AG10803 (cell line): ENCODE data around the gene MED23.

Experiments
- DNase-seq: peaks from one replicate; pipeline ENCODE4 v3.0.0; 2010; ENCODE audit warnings: low read depth
- H3K4me3 ChIP-seq: 2 replicates; pipeline ENCODE4 v1.5.1; 2011; ENCODE audit warnings: mild to moderate bottlenecking, low read length, control low read depth
- TF ChIP-seq, protein P1 (sequence below): conservative IDR thresholded peaks from 2 replicates; pipeline ENCODE4 v1.5.1; 2011; ENCODE audit warnings: mild to moderate bottlenecking, low read length, control low read depth, inconsistent platforms

Gene MED23

DNA sequence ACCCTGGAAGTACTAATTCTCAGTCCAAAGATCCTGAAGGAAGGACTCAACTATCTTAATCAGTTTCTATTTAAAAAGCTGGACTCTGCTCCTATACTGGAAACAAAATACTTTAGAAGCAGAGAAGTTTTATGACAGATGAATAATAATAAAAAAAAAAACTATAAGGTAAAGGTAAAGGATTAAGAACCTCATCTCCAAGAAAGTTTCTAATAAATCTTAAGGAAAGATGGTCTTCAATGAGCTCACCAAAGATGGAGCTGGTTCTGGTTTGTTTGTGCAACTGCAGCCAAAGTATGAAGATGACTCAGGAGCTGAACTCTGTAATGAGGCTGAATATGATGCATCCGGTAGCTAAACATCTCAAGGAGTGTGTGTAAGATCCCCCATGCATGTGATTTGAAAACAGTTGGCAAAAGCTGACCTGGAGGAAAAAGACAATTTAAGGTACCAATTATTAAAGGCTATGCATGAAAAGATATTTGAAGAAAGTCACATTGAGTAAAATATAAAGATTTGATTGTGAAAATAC, 25.2 kb downstream of the MED23 start:
- H3K4me3 ChIP-seq: no peak overlapping the region
- DNase-seq: peak; percentile 84
- TF ChIP-seq, protein P1, sequence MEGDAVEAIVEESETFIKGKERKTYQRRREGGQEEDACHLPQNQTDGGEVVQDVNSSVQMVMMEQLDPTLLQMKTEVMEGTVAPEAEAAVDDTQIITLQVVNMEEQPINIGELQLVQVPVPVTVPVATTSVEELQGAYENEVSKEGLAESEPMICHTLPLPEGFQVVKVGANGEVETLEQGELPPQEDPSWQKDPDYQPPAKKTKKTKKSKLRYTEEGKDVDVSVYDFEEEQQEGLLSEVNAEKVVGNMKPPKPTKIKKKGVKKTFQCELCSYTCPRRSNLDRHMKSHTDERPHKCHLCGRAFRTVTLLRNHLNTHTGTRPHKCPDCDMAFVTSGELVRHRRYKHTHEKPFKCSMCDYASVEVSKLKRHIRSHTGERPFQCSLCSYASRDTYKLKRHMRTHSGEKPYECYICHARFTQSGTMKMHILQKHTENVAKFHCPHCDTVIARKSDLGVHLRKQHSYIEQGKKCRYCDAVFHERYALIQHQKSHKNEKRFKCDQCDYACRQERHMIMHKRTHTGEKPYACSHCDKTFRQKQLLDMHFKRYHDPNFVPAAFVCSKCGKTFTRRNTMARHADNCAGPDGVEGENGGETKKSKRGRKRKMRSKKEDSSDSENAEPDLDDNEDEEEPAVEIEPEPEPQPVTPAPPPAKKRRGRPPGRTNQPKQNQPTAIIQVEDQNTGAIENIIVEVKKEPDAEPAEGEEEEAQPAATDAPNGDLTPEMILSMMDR: no peak

DNA sequence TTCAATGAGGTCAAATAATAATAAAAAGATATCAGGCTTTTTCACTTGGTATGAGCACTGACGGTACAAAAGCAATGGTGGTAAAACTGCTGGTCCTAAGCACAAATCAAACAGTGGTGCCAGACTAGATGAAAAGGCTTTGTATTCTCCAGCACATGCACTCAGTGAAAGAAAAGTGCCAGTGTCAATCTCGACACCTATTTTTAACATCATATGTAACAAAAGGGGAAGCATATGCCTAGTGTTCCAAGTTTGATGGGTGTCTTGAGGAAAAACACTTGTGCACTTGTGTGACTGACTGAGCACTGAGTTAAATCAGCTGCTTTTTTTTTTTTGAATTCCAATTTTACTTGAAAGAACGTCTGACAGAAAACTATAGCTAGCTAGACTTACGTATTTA, 27.3 kb downstream of the MED23 start:
- no peak overlapping the region for H3K4me3 ChIP-seq
- DNase-seq: no peak
- TF ChIP-seq, protein P1: no peak

DNA sequence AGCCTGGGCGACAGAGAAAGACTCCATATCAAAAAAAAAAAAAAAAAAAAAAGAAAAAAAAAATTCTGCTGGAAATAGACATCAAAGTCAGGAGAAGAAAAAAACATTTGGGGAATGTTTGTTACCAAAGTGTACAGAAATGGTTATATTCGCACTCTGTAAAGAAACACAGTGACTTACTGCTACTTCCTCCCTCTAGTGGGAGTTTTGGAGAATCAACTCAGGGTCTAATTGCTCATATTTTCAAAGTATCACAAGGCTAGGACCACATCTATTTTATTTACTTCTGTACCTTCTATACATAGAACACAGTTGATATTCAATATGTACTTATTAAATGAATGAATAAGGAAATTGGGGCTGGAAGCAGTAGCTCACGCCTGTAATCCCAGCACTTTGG, 30.6 kb downstream of the MED23 start:
- DNase-seq: no peak
- TF ChIP-seq, protein P1: peak; percentile 41
- no peak overlapping the region for H3K4me3 ChIP-seq

DNA sequence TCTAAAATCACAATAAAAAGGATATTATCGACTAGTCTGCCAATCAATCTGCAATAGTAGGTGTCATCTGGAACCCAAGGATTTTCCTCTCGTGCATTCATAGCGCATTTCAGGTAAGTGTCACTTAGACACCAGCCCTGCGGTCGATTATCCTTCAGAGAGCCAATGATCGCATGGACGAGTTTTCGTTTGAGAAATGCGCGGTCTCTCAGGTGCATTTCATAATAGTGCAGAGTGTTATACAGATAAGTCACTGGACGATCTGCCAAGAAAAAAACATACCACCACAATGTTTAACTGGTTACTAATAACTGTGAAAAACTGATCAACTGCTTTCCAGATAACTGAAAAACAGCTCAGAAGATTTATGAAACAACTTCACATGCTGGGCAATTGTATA, 34.0 kb downstream of the MED23 start:
- TF ChIP-seq, protein P1: no peak
- H3K4me3 ChIP-seq: no peak overlapping the region
- no peak for DNase-seq

DNA sequence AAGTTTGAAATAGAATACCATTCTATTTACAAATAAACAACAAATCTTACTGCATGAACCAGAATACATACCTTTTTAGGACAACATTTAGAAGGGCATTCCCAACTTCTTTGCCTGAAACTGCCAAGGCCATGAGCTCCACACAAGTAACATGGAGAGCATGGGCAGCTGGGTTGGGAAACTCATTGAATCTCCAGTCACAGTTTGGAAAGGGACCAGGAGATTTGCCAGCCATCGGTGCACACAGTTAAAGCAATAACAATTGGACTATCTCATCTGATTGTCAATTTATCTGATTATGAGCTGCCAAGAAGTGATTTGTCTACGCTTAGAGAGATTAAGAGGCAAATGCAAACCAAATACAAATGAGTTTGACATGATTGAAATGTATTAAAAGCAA, 35.1 kb downstream of the MED23 start:
- TF ChIP-seq, protein P1: no peak
- no peak for DNase-seq
- H3K4me3 ChIP-seq: no peak overlapping the region

DNA sequence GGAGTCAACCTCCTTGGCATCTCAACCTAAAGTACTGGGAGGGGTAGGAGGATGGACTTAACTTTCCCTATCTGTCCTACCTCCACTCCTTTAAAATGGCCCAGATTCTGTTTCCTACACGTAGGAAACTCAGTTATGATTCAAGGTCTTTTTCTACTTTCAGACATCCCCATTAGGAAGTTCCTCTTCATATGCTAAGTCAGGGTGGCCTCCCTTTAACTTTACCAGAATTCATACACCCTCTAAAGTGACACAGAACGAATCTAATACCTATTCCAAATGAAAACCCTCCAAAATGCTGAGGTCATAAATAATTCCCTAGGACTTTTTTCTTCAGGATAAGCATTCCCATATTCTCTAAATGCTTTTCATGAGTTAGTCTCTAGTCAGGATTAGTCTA, 39.4 kb downstream of the MED23 start:
- no peak for DNase-seq
- TF ChIP-seq, protein P1: no peak

DNA sequence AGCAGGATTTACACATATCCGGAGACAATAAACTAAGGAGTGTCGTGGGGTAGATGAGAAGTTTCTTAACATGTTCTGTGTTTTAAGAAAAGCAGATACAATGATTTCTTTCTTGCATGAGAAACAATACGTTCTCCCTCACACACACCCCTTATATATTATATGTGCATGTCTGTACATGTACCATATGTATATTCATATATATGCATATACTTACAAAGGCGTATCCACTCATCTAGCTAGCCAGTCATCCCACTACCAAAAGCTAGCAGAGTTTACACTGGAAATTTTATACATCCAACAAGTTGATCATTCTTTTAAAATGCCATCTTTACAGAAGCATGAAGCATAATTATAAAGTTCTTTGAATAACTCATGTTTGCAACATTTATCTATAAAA, 40.1 kb downstream of the MED23 start:
- no peak for DNase-seq
- H3K4me3 ChIP-seq: no peak overlapping the region
- TF ChIP-seq, protein P1: no peak

More for the DNA sequence above, 39.4 kb downstream of the MED23 start:
- H3K4me3 ChIP-seq: no peak overlapping the region
